ENCODE data around the gene OR4A47. TPM values are rescaled to one million over a fixed set of nuclear protein-coding genes. Genes with fewer than 3 reads are reported as not detected.

The OR4A47 gene
- total RNA-seq = not detected

GRCh38 chr11:48488493-48488892 is at the start of gene OR4A47:
OR4A47 (plus strand) TSS chr11:48488793; CDS start chr11:48488793, 0 bp downstream.

Other genes with a start within 250 kb of the OR4A47 start
- not detected for gene OR4X2, start 243.7 kb upstream of the OR4A47 start, total RNA-seq
- gene OR4X1, start 224.9 kb upstream of the OR4A47 start, total RNA-seq = not detected
- not detected for gene OR4S1, start 182.6 kb upstream of the OR4A47 start, total RNA-seq
- not detected for gene OR4C3, start 163.9 kb upstream of the OR4A47 start, total RNA-seq
- not detected for gene OR4C5, start 122.3 kb upstream of the OR4A47 start, total RNA-seq